IPS-NIHi7 (cell line): ENCODE results near the gene TBC1D9B.
"Not testable (repeated sequence)": the region's sequence is repeated elsewhere in the genome, so short reads cannot be mapped to it uniquely, and the experiment has no call there.

Experiments
- DNase-seq: peaks from one replicate; pipeline ENCODE4 v3.0.0; 2012; ENCODE audit warnings: mixed read lengths; ENCODE audit errors: extremely low spot score

Gene TBC1D9B

GRCh38 chr5:179837076-179838011, 70.4 kb downstream of the TBC1D9B start:
- DNase-seq: no peak

- DNase-seq: no peak
Measured at GRCh38 chr5:179836225-179837019, 71.3 kb downstream of the TBC1D9B start.

GRCh38 chr5:179834871-179835270, 72.8 kb downstream of the TBC1D9B start:
- not testable (repeated sequence) for DNase-seq

- no peak for DNase-seq
Measured at GRCh38 chr5:179834120-179834519, 73.6 kb downstream of the TBC1D9B start.

GRCh38 chr5:179833709-179834070, 74.0 kb downstream of the TBC1D9B start:
- DNase-seq: no peak

GRCh38 chr5:179833056-179833708, 74.5 kb downstream of the TBC1D9B start:
- no peak for DNase-seq

- DNase-seq: no peak
Measured at GRCh38 chr5:179832039-179832745, 75.5 kb downstream of the TBC1D9B start.

- DNase-seq: no peak
Measured at GRCh38 chr5:179830818-179831468, 76.8 kb downstream of the TBC1D9B start.

GRCh38 chr5:179829732-179830435, 77.8 kb downstream of the TBC1D9B start:
- DNase-seq: no peak

- DNase-seq: no peak
Measured at GRCh38 chr5:179828756-179829421, 78.8 kb downstream of the TBC1D9B start.

GRCh38 chr5:179827680-179828079, 80.0 kb downstream of the TBC1D9B start:
- no peak for DNase-seq

- no peak for DNase-seq
Measured at GRCh38 chr5:179825655-179826182, 82.0 kb downstream of the TBC1D9B start.

- no peak for DNase-seq
Measured at GRCh38 chr5:179824745-179825112, 83.0 kb downstream of the TBC1D9B start.

- DNase-seq: no peak
Measured at GRCh38 chr5:179823937-179824744, 83.6 kb downstream of the TBC1D9B start.

GRCh38 chr5:179822444-179822990, 85.2 kb downstream of the TBC1D9B start:
- DNase-seq: no peak

- no peak for DNase-seq
Measured at GRCh38 chr5:179822059-179822432, 85.7 kb downstream of the TBC1D9B start.

GRCh38 chr5:179821298-179822058, 86.2 kb downstream of the TBC1D9B start:
- DNase-seq: peak; percentile 90
